Peyer's patch (tissue), 4 donors: ENCODE measurements around the gene TMTC4. TPM values are rescaled to one million over a fixed set of nuclear protein-coding genes. Genes with fewer than 3 reads are reported as not detected.
"Not testable (repeated sequence)": the region's sequence is repeated elsewhere in the genome, so short reads cannot be mapped to it uniquely, and the experiment has no call there.

Experiments
- DNase-seq, 3 donors: peaks; one replicate each; pipeline ENCODE4 v3.0.0-alpha.2; 2017 to 2019
- H3K27ac ChIP-seq, 4 donors: fragments of 200-600 bp; sonication (generic); one replicate each; pipeline ENCODE4 v1.5.1; 2016 to 2019
- H3K27me3 ChIP-seq, 2 donors: fragments of 200-600 bp; sonication (generic); one replicate each; pipeline ENCODE4 v1.5.1; 2019
- H3K36me3 ChIP-seq, 3 donors: fragments of 200-600 bp; sonication (generic); one replicate each; pipeline ENCODE4 v1.5.1; 2016 to 2019
- H3K4me1 ChIP-seq, 4 donors: fragments of 200-600 bp; sonication (generic); one replicate each; pipeline ENCODE4 v1.5.1; 2016 to 2019
- H3K4me3 ChIP-seq, 4 donors: fragments of 200-600 bp; sonication (generic); 1 replicate in 3 of 4; 2 replicates in 1 of 4; pipeline ENCODE4 v1.5.1; 2016 to 2019; ENCODE audit warnings: mild to moderate bottlenecking in 1 of 4
- H3K9me3 ChIP-seq, 4 donors: fragments of 200-600 bp; sonication (generic); one replicate each; pipeline ENCODE4 v1.5.1; 2016 to 2019; ENCODE audit warnings: mild to moderate bottlenecking in 1 of 4
- POLR2A ChIP-seq, 2 donors: fragments of 450-650 bp; IDR thresholded peaks; one replicate each; pipeline ENCODE4 v1.5.1; 2017; ENCODE audit warnings: antibody characterized with exemption in 2 of 2, mild to moderate bottlenecking in 2 of 2, moderate library complexity in 2 of 2
- total RNA-seq, 4 donors: library from RNA; depleted of rRNA; stranded (reverse); fragments of >200 nt; gene quantifications; one replicate each; pipeline ENCODE4 v1.1.0, GENCODE V29; 2016
- TF ChIP-seq, protein P1 (sequence below), 6 experiments: fragments of 450-650 bp in 4 of 6; fragments of 200-600 bp in 2 of 6; sonication (generic) in 1 of 6; IDR thresholded peaks; one replicate each; pipeline ENCODE4 v1.5.1; 2017 to 2019; ENCODE audit warnings: antibody characterized with exemption in 6 of 6, mild to moderate bottlenecking in 3 of 6, moderate library complexity in 1 of 6

Gene TMTC4
- total RNA-seq, 4 donors from 2014 or later, result 29.7 to 36.6 (median 33.7) TPM

DNA sequence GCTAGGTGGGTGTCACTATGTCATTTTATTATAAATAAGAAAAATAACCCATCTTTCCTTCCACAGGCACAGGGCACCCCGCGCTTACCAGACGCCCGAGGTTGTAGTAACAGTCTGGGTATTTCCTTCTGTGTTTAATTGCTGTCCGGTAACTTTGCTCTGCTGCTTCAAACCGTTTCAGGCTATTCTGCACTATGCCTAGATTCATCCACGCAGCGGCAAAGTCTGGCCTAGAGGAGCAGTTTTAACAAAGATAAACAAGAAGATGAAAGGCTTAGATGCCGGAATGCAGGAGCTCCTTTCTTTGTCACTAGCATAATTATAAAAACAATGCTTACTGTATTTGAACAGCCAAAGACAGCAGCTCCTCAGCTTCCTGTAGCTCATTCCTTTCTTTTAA lies 49.1 kb downstream of the TMTC4 start:
- Histone ChIP-seq H3K4me1 (no peaks in the 10 kb centered on the region), H3K9me3 (no peaks in the 10 kb centered on the region), H3K36me3 (peaks cover 0 to 39% (median 0%) of the 10 kb centered on the region in 3 donors), H3K4me3 (no peak overlapping the region), H3K27ac (no peak overlapping the region), H3K27me3 (no peaks in the 10 kb centered on the region)
- TF ChIP-seq, protein P1, sequence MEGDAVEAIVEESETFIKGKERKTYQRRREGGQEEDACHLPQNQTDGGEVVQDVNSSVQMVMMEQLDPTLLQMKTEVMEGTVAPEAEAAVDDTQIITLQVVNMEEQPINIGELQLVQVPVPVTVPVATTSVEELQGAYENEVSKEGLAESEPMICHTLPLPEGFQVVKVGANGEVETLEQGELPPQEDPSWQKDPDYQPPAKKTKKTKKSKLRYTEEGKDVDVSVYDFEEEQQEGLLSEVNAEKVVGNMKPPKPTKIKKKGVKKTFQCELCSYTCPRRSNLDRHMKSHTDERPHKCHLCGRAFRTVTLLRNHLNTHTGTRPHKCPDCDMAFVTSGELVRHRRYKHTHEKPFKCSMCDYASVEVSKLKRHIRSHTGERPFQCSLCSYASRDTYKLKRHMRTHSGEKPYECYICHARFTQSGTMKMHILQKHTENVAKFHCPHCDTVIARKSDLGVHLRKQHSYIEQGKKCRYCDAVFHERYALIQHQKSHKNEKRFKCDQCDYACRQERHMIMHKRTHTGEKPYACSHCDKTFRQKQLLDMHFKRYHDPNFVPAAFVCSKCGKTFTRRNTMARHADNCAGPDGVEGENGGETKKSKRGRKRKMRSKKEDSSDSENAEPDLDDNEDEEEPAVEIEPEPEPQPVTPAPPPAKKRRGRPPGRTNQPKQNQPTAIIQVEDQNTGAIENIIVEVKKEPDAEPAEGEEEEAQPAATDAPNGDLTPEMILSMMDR (IDR thresholded peaks at IDR 0.05), result no peak
- TF ChIP-seq POLR2A (IDR thresholded peaks at IDR 0.05), result no peak
- DNase-seq, result no peak

DNA sequence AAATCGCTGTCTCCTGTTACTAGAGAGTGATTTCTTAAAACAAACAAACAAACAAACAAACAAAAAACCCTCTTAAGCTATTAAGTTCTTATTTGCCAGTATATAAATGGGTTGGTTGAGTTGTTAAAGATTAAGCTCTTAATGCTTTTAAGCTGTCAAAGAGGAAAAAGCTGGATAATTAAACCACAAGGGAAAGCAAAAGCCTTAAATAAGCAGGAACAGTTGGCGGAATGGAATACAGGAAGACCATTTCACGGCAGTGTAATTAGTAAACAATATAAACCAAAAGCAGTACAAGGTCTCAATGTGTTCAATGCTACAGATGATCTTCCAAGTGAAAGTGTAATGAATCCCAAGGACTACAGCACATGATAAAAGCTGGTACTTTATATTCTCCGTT lies 53.8 kb downstream of the TMTC4 start:
- no peak overlapping the region for H3K4me3 ChIP-seq
- TF ChIP-seq, protein P1 (IDR thresholded peaks at IDR 0.05), result no peak
- TF ChIP-seq POLR2A (IDR thresholded peaks at IDR 0.05), result no peak
- H3K27me3 ChIP-seq, result no peaks in the 10 kb centered on the region
- H3K27ac ChIP-seq, result no peak overlapping the region
- H3K4me1 ChIP-seq, result no peaks in the 10 kb centered on the region
- H3K36me3 ChIP-seq, result peaks cover 0 to 11% (median 0%) of the 10 kb centered on the region in 3 donors
- H3K9me3 ChIP-seq, result no peaks in the 10 kb centered on the region
- no peak for DNase-seq

DNA sequence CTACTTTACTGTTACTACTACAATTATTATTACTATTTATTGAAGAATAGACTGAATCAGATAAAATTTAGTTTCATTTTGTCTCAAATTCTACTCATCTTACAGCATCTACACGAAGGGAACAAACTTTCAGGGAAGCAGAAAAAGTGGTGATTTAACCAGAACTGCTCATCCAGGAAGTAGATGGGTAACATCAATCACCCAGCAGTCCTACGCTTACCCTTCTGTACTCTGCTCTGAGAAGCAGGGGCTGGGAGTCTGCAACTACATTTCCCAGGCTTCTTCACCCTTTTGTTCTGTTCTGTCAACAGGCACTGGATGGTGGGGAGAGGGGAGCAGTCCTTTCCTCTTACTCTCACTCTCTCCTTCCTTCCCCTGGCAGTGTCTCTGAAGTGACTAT lies 54.7 kb downstream of the TMTC4 start:
- Histone ChIP-seq H3K4me1 (no peaks in the 10 kb centered on the region), H3K27ac (no peak overlapping the region), H3K9me3 (no peaks in the 10 kb centered on the region), H3K4me3 (no peak overlapping the region), H3K36me3 (peaks cover 0 to 11% (median 0%) of the 10 kb centered on the region in 3 donors), H3K27me3 (no peaks in the 10 kb centered on the region)
- no peak for DNase-seq
- TF ChIP-seq POLR2A (IDR thresholded peaks at IDR 0.05), result no peak
- TF ChIP-seq, protein P1 (IDR thresholded peaks at IDR 0.05), result no peak

DNA sequence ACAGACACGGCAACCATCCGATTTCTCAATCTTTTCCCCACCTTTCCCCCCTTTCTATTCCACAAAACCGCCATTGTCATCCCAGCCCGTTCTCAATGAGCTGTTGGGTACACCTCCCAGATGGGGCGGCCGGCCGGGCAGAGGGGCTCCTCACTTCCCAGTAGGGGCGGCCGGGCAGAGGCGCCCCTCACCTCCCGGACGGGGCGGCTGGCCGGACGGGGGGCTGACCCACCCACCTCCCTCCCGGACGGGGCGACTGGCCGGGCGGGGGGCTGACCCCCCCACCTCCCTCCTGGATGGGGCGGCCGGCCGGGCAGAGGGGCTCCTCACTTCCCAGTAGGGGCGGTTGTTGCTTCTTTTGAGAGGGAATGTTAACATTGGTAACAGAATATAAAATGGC lies 55.7 kb downstream of the TMTC4 start:
- not testable (repeated sequence) for H3K27ac ChIP-seq, DNase-seq, H3K4me3 ChIP-seq, H3K27me3 ChIP-seq, H3K36me3 ChIP-seq, H3K9me3 ChIP-seq, H3K4me1 ChIP-seq

DNA sequence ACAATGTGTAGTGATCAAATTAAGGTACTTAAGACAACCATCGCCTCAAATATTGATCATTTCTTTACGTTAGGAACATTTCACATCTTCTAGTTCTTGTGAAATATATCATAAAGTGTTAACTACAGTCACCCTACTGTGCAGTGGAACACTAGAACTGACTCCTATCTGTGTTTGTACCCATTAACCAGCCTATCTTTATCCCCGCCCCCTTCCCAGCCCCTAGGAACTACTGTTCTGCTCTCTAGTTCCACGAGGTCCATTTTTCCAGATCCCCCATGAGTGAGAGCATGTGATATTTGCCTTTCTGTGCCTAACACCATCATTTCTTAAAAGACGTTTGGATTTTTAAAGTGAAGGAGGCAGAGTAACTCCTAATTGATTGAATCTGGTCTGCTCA lies 61.6 kb downstream of the TMTC4 start:
- H3K9me3 ChIP-seq, result no peaks in the 10 kb centered on the region
- H3K27me3 ChIP-seq, result no peaks in the 10 kb centered on the region
- H3K4me3 ChIP-seq, result no peak overlapping the region
- peaks cover 0 to 3% (median 0%) of the 10 kb centered on the region in 4 donors for H3K4me1 ChIP-seq
- peaks cover 0 to 14% (median 0%) of the 10 kb centered on the region in 3 donors for H3K36me3 ChIP-seq
- DNase-seq, result no peak
- H3K27ac ChIP-seq, result no peak overlapping the region
- TF ChIP-seq, protein P1 (IDR thresholded peaks at IDR 0.05), result no peak
- no peak for TF ChIP-seq POLR2A (IDR thresholded peaks at IDR 0.05)

DNA sequence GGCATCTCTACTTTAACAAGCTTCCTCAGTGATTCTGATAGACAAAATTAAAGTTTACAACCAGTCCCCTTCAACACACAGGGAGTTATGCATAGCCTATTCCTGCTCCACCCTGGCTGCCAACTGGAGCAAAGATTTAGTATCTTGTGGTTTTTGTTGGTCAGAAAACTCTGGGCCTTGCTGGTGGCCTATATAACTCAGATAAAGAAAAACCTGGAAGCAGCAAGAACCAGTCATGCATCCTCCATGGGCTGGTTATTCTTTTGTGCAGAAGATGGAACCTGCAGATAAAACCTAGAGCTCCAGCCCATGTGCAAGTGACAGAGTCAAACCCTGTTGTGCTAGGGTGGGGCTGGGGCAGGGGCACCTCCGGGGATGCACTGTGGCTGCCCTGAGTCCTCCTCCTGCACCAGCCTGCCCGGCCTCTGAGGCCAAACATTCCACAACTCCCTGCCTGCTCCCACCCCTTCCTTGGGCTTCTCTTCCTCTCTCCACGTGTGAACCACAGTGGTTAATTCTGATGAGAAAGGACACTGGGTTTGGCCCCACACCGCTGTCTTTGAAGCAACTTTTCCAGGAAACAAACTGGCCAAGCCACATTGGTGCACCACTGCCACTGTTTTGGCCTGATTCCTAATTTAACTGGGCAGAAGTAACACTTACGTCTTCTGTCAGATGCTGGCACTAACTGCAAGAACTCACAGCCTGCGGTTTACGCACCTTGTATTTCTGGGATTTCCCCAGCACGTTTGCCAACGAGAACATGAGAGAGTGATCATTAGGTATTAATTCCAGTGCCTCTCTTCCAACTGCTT lies 62.7 kb downstream of the TMTC4 start:
- no peaks in the 10 kb centered on the region for H3K9me3 ChIP-seq
- TF ChIP-seq POLR2A (IDR thresholded peaks at IDR 0.05), result no peak
- TF ChIP-seq, protein P1 (IDR thresholded peaks at IDR 0.05), result no peak
- DNase-seq, result no peak
- no peaks in the 10 kb centered on the region for H3K27me3 ChIP-seq
- H3K4me1 ChIP-seq, result peaks cover 0 to 3% (median 0%) of the 10 kb centered on the region in 4 donors
- peaks cover 0 to 14% (median 0%) of the 10 kb centered on the region in 3 donors for H3K36me3 ChIP-seq
- no peak overlapping the region for H3K4me3 ChIP-seq
- H3K27ac ChIP-seq, result no peak overlapping the region
